ENCODE data around the gene DNMBP.
A peak's percentile ranks its signal among the peaks of the same experiment; 100 is the strongest.
"Not testable (repeated sequence)": the region's sequence is repeated elsewhere in the genome, so short reads cannot be mapped to it uniquely, and the experiment has no call there.

The DNMBP gene

GRCh38 chr10:100020142-100020885 lies 10.6 kb upstream of the DNMBP start:
- DNase-seq (ENCODE audit: low spot score), result peak; percentile 44

DNA sequence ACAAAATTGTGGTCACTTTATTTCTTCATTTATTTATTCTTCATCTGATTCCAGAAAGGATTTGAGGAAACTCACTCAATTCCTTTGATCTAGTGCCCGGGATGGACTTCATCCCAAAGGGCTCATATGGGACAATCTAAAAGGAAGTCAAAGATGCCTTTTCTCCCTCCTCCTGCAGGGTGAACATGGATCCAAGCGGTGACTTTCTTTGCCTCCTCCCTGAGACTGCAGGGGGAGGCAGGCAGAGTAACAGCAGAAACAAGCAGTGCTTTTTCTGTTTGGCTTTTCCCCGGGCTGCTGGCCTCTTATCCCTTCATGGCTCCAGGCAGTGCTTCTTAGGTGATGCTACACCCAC lies 10.0 kb upstream of the DNMBP start:
- DNase-seq (ENCODE audit: low spot score), result no peak

- no peak for DNase-seq (ENCODE audit: low spot score)
Measured at GRCh38 chr10:100014071-100014762, 4.5 kb upstream of the DNMBP start.

- DNase-seq (ENCODE audit: low spot score), result no peak
Measured at GRCh38 chr10:100013621-100014020, 3.9 kb upstream of the DNMBP start.

- DNase-seq (ENCODE audit: low spot score), result not testable (repeated sequence)
Measured at GRCh38 chr10:100011906-100012305, 2.2 kb upstream of the DNMBP start.

DNA sequence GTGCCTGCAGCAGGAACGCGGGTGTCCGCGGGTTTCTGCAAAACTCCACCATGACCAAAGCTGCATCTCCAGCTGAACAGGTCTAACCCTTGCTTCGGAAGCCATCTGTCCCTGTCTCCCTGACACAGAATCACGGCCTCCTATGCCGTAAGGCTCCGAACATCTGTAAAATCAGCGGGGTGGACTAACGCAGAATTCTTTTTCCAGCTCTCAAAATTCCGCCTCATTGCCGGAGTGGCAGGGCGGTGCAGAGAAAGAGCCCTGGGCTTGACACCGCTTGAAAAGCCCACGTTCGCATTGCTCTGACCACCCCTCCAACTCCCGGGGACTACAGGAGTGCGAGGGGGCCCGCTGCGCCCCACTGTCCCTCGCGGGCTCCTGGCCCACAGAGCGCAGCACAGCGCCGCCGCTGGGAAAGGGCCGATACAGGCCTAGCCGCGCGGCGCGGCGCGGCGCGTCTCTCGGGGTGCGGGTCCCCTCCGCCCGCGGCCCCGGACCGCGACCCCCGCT lies 409 bp downstream of the DNMBP start:
- no peak for DNase-seq (ENCODE audit: low spot score)

- DNase-seq (ENCODE audit: low spot score), result peak; percentile 26
Measured at GRCh38 chr10:100008708-100009282, 952 bp downstream of the DNMBP start.

DNA sequence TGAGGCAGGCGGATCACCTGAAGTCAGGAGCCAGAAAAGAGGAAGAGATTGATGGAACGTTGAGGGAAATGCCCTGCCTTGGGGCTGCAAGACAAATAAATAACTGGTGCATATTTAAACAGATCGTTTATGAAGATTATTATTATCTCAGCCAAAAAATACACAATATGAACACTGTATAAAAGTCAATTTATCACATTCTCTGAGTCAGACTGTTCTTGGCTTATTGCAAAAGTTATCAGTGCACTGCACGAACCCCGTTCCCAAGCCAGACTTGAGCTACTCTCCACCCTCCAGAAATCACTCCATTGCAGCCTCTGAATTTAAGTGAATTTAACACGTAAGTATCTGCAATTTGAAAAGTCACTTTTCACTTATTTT lies 1.6 kb downstream of the DNMBP start:
- no peak for DNase-seq (ENCODE audit: low spot score)

- no peak for DNase-seq (ENCODE audit: low spot score)
Measured at GRCh38 chr10:100007231-100008141, 2.3 kb downstream of the DNMBP start.

DNA sequence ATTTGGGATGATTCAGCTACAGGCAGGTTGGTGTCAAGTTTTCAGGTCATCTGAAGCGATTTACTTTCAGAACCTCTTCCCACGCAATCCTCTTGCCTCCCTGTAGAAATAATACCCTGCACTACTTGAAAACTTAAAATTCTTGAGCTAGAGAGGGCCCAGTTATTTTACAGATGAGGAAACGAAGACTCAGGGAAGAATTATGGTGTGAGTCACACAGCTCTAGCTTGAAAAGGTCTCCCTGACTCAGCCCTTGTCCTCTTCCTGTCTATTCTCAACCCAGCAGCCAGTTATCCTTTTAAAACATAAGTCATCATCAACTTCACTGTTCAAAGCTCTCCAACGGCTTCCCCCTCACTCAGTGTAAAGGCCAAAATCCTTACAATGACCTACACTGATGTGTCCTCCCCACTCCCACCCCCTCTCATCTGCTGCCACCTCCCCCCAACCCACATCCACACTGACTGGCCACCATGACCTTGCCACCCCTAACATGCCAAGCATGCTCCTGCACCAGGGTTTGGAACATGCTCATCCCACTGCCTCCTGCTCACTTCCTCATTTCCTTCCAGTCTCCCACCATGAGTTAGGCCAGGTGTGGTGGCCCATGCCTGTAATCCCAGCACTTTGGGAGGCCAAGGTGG lies 3.4 kb downstream of the DNMBP start:
- peak; percentile 98 for DNase-seq (ENCODE audit: low spot score)

DNA sequence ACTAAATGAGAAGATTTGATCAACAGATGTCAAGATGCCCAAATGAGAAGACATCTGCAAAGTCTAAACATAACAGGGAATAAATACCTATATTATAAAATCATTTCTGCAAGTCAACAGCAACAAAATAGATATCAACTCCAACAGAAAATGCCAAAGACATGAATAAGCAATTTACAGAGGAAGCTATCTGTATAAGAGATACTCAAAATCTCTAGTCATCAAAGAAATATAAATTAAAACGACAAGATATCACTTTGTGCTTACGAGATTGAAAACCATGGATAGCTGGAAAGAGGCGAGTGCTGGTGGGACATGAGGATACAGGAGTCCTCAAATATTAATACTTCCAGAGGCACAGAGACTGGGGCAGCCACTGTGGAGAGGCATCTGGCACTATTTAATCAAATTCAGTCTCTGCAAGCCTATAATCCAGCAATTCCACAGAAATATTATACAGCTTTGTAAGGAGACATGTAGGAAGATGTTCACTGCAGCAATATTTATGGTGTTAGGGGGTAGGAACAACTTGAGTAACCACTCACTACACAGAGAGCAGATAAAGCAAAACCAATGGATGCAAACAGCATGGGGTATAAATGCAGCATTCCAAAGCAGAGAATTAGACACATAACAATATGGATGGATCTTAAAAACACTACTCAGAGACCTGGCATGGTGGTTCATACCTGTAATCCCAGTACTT lies 4.8 kb downstream of the DNMBP start:
- no peak for DNase-seq (ENCODE audit: low spot score)

GRCh38 chr10:100000109-100000644 lies 9.6 kb downstream of the DNMBP start:
- no peak for DNase-seq (ENCODE audit: low spot score)

DNA sequence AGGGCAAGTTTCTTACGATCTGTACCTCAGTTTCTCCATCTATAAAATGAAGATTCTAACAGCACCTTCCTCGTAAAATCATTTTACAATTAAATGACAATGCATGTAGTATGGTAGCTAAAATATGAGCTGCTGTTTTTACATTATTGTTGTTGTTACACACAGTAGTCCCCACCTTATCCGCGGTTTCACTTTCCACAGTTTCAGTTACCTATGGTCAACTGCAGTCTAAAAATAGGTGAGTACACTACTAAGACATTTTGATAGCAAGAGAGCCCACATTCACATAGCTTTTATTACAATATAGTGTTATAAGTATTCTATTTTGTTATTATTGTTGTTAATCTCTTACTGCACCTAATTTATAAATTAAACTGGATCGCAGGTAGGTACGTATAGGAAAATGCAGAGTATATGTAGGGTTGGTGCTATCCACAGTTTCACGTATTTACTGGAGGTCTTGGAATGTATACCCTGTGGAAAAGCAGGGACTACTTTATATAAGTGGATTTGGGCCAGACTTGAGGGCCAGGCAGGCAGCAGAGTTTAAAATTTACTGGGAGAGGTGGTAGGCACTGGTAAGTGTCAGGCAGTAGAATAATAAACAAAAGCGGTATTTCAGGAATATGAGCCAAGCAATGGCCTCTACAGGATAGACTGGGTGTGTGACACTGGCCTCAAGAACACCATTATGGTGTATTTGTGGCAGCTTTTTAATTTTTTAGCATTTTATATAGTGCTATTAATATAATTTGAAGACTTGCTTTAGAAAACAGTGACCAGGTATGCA lies 10.2 kb downstream of the DNMBP start:
- no peak for DNase-seq (ENCODE audit: low spot score)

DNA sequence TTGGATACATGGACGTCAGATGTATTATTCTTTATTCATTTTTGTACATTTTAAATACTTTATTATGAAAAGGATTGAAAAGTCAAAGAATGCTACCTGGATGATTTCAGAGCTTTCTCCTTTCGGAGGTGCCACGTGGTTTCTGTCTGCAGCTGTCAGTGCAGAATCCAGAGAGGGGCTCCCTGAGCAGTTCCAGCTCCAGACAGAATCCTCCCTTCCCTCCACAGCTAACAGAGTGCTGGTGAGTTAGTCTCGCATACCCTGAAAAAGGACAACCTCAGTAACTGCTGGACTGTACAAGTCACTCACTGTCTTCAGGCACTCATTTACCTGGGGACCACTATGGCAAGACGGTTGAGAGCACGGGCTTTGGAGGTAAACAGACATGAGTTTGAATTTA lies 10.9 kb downstream of the DNMBP start:
- DNase-seq (ENCODE audit: low spot score), result no peak

- DNase-seq (ENCODE audit: low spot score), result no peak
Measured at GRCh38 chr10:99996671-99997648, 12.8 kb downstream of the DNMBP start.

DNA sequence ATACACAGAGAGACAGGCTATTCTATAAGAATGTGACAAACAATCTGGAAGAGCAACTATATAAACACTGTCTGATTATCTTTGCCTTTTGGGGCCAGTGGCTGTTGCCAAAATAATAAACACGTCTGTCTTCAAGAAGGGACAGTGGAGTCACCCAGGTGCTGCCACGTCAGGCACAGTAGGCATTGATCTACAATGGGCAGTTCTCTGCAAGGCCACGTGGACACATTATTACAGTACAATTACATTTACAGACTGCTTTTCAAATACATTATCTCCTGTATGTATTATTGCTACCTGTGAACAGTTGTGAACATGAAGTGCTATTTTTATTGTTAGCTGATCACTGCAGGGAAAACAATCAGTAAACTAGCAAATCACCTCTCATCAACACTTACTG lies 14.0 kb downstream of the DNMBP start:
- no peak for DNase-seq (ENCODE audit: low spot score)

- no peak for DNase-seq (ENCODE audit: low spot score)
Measured at GRCh38 chr10:99995269-99995668, 14.5 kb downstream of the DNMBP start.

GRCh38 chr10:99994801-99995200 lies 14.9 kb downstream of the DNMBP start:
- no peak for DNase-seq (ENCODE audit: low spot score)
